Measurements from ENCODE around the gene BLOC1S4. TPM values are rescaled to one million over a fixed set of nuclear protein-coding genes. Genes with fewer than 3 reads are reported as not detected.

BLOC1S4 gene
- total RNA-seq, 4 donors from 2014 or later, result 1.00 to 18.8 (median 12.4) TPM

- Histone ChIP-seq H3K36me3 (peaks cover 0 to 4% (median 0%) of the 10 kb centered on the region in 4 donors), H3K27me3 (no peaks in the 10 kb centered on the region), H3K4me1 (peaks cover 22 to 45% (median 26%) of the 10 kb centered on the region in 4 donors), H3K27ac (no peak overlapping the region), H3K9me3 (no peaks in the 10 kb centered on the region), H3K4me3 (no peak overlapping the region)
- intact Hi-C loops (cut with DNase I; ENCODE audit: low total_unique reads) (loop anchor here (10.0 kb wide), 1 partner anchor 59 kb away; the partner anchor contains the start of gene MRFAP1), in situ Hi-C loops (cut with MboI; ENCODE audit: low pct_ligation_motif_present in 1 of 4, low pct_unique_long_range_greater_than_20kb in 1 of 4, low sequenced_read_pairs in 3 of 4) (loop anchor here in 1 of 4 donors (25.0 kb wide), 2 partner anchors 184 to 359 kb away; partner anchors contain the start of gene GRPEL1)
- no peak for DNase-seq
- WGBS, 2 donors (ENCODE audit: low coverage in 1 of 2), result 66 to 100% methylated on average over 2 to 3 of the region's 3 CpGs
- TF ChIP-seq POLR2AphosphoS5 (IDR thresholded peaks at IDR 0.05) (no peak), POLR2A (IDR thresholded peaks at IDR 0.05) (no peak), EP300 (IDR thresholded peaks at IDR 0.05; ENCODE audit: low read depth) (no peak)
- TF ChIP-seq, protein P1, sequence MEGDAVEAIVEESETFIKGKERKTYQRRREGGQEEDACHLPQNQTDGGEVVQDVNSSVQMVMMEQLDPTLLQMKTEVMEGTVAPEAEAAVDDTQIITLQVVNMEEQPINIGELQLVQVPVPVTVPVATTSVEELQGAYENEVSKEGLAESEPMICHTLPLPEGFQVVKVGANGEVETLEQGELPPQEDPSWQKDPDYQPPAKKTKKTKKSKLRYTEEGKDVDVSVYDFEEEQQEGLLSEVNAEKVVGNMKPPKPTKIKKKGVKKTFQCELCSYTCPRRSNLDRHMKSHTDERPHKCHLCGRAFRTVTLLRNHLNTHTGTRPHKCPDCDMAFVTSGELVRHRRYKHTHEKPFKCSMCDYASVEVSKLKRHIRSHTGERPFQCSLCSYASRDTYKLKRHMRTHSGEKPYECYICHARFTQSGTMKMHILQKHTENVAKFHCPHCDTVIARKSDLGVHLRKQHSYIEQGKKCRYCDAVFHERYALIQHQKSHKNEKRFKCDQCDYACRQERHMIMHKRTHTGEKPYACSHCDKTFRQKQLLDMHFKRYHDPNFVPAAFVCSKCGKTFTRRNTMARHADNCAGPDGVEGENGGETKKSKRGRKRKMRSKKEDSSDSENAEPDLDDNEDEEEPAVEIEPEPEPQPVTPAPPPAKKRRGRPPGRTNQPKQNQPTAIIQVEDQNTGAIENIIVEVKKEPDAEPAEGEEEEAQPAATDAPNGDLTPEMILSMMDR (IDR thresholded peaks at IDR 0.05), result no peak
These were observed 12.2 kb upstream of the BLOC1S4 start for GRCh38 chr4:6703786-6704185.

GRCh38 chr4:6705646-6706045 is 10.3 kb upstream of the BLOC1S4 start:
- WGBS, 2 donors (ENCODE audit: low coverage in 1 of 2), result 83 to 88% methylated on average over 1 to 2 of the region's 2 CpGs
- Histone ChIP-seq H3K9me3 (no peaks in the 10 kb centered on the region), H3K27ac (no peak overlapping the region), H3K4me1 (peaks cover 25 to 52% (median 31%) of the 10 kb centered on the region in 4 donors), H3K27me3 (no peaks in the 10 kb centered on the region), H3K4me3 (no peak overlapping the region), H3K36me3 (peaks cover 0 to 4% (median 0%) of the 10 kb centered on the region in 4 donors)
- in situ Hi-C loops (cut with MboI; ENCODE audit: low pct_ligation_motif_present in 1 of 4, low pct_unique_long_range_greater_than_20kb in 1 of 4, low sequenced_read_pairs in 3 of 4), result loop anchor here in 1 of 4 donors (25.0 kb wide), 2 partner anchors 182 to 357 kb away; partner anchors contain the start of gene GRPEL1
- DNase-seq, result no peak
- no peak for TF ChIP-seq POLR2A (IDR thresholded peaks at IDR 0.05)
- no peak for TF ChIP-seq POLR2AphosphoS5 (IDR thresholded peaks at IDR 0.05)
- TF ChIP-seq, protein P1 (IDR thresholded peaks at IDR 0.05), result no peak
- no peak for TF ChIP-seq EP300 (IDR thresholded peaks at IDR 0.05; ENCODE audit: low read depth)
- intact Hi-C loops (cut with DNase I; ENCODE audit: low total_unique reads), result loop anchor here (10.0 kb wide), 1 partner anchor 61 kb away; the partner anchor contains the start of gene MRFAP1

GRCh38 chr4:6706173-6706572 is 9.8 kb upstream of the BLOC1S4 start:
- TF ChIP-seq POLR2AphosphoS5 (IDR thresholded peaks at IDR 0.05), result no peak
- no peak for TF ChIP-seq POLR2A (IDR thresholded peaks at IDR 0.05)
- no peak for TF ChIP-seq EP300 (IDR thresholded peaks at IDR 0.05; ENCODE audit: low read depth)
- TF ChIP-seq, protein P1 (IDR thresholded peaks at IDR 0.05), result no peak
- peaks cover 25 to 52% (median 31%) of the 10 kb centered on the region in 4 donors for H3K4me1 ChIP-seq
- H3K9me3 ChIP-seq, result no peaks in the 10 kb centered on the region
- H3K27me3 ChIP-seq, result no peaks in the 10 kb centered on the region
- no peak overlapping the region for H3K4me3 ChIP-seq
- in situ Hi-C loops (cut with MboI; ENCODE audit: low pct_ligation_motif_present in 1 of 4, low pct_unique_long_range_greater_than_20kb in 1 of 4, low sequenced_read_pairs in 3 of 4), result loop anchor here in 1 of 4 donors (25.0 kb wide), 2 partner anchors 181 to 356 kb away; partner anchors contain the start of gene GRPEL1
- intact Hi-C loops (cut with DNase I; ENCODE audit: low total_unique reads), result loop anchor here (10.0 kb wide), 1 partner anchor 61 kb away; the partner anchor contains the start of gene MRFAP1
- peaks cover 0 to 4% (median 0%) of the 10 kb centered on the region in 4 donors for H3K36me3 ChIP-seq
- no peak for DNase-seq
- WGBS, 2 donors (ENCODE audit: low coverage in 1 of 2), result 92 to 94% methylated on average over 5 of the region's 5 CpGs
- H3K27ac ChIP-seq, result no peak overlapping the region

DNA sequence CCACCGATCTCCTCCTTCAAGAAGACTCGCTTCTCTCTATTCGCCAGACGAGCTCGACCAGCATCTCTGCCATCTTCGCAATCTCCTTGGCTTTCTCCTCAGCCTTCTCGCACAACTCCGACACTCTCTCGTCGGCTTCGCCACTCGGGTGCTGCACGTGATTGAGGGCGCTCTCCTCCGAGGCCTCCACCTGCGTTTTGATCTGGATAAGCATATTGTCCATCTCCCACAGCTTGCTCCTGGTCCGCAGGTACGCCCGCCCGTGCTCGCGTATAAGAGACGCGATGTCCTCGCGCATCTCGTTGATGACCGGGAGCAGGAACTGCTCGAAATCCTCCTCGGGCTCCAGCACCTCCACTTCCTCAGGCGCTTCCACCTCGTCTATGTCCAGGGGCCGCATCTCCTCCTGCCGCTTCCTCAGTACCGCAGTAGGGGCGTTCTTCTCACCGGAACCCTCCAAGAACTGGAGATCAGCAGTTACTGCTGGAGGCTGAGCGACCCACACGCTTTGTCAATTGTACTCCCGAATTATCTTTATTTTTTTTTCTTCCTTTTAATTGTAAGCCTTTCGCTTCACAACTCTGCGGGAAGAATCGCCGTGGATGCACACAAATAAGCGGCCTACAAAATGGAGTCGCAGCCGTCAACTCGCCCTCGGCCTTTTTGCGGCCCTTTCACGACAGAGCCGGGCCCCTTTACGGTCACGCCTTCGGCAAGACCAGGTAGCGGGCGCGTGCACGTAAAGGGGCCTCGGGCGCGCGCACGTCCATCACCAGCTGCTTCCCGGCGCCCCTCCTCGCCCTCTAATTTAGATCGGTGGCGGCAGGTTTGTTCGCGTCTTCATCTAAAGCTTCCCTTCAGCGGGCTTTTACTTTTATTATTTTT is 6.5 kb upstream of the BLOC1S4 start, which contains the start of gene MRFAP1L1:
Gene MRFAP1L1, minus strand, starts transcription at position 636 of the 885 bp plus-strand sequence. Its CDS starts 236 bp downstream, at position 400.
- Histone ChIP-seq H3K27me3 (no peaks in the 10 kb centered on the region), H3K4me1 (peaks cover 25 to 42% (median 29%) of the 10 kb centered on the region in 4 donors), H3K27ac (peak within 1 kb of the TSS; percentile 83 to 92 (median 90)), H3K9me3 (no peaks in the 10 kb centered on the region), H3K4me3 (peak within 1 kb of the TSS; percentile 60 to 82 (median 74)), H3K36me3 (no peaks in the 10 kb centered on the region)
- TF ChIP-seq, protein P1 (IDR thresholded peaks at IDR 0.05), result peak in 2 of 5 experiments; percentile 20 to 22
- TF ChIP-seq POLR2AphosphoS5 (IDR thresholded peaks at IDR 0.05), result peak; percentile 62 to 79 (median 74)
- TF ChIP-seq EP300 (IDR thresholded peaks at IDR 0.05; ENCODE audit: low read depth), result no peak
- peak; percentile 44 for TF ChIP-seq POLR2A (IDR thresholded peaks at IDR 0.05)
- WGBS, 2 donors (ENCODE audit: low coverage in 1 of 2), result 0 to 1% methylated on average over 8 to 72 of the region's 72 CpGs
- intact Hi-C loops (cut with DNase I; ENCODE audit: low total_unique reads), result loop anchor here (10.0 kb wide), 2 partner anchors 65 to 195 kb away; partner anchors contain the start of genes MRFAP1 and TBC1D14
- peak; percentile 97 for DNase-seq
- in situ Hi-C loops (cut with MboI; ENCODE audit: low pct_ligation_motif_present in 1 of 4, low pct_unique_long_range_greater_than_20kb in 1 of 4, low sequenced_read_pairs in 3 of 4), result loop anchor here in 3 of 4 donors (5.0 to 25.0 kb wide), 4 partner anchors 32 to 365 kb away; partner anchors contain the start of gene GRPEL1 (in 1 of the 3)
